Measurements from ENCODE around the gene VDR. TPM values are rescaled to one million over a fixed set of nuclear protein-coding genes. Genes with fewer than 3 reads are reported as not detected.

VDR gene
- polyA plus RNA-seq, 3 donors, result 6.0 to 14.8 (median 12.8) TPM

GRCh38 chr12:47795121-47795813 is 109.5 kb downstream of the VDR start:
- peaks cover 11 to 12% of the 10 kb centered on the region in 2 donors for H3K4me1 ChIP-seq (ENCODE audit: control insufficient read depth in 1 of 2, insufficient read depth in 2 of 2, low read length in 2 of 2)
- no peak overlapping the region for H2AFZ ChIP-seq (ENCODE audit: insufficient read depth, low read depth, low read length, poor library complexity, severe bottlenecking)
- Mint-ChIP-seq H3K27ac (peak overlapping the region in 1 of 7 donors; percentile 18), H3K4me3 (no peak overlapping the region), H3K27me3 (ENCODE audit: low read depth in 3 of 3) (peaks cover 0 to 2% (median 0%) of the 10 kb centered on the region in 3 donors), H3K4me1 (peaks cover 11% of the 10 kb centered on the region), H3K9me3 (peaks cover 0 to 2% (median 0%) of the 10 kb centered on the region in 7 donors), H3K36me3 (peaks cover 68 to 83% of the 10 kb centered on the region in 2 donors)
- peaks cover 81 to 93% of the 10 kb centered on the region in 2 donors for H3K36me3 ChIP-seq (replicated peaks in 1 of 2; ENCODE audit: control insufficient read depth in 1 of 2, insufficient read depth in 2 of 2, low read length in 2 of 2)
- no peaks in the 10 kb centered on the region for H3K9me3 ChIP-seq (replicated peaks in 1 of 2; ENCODE audit: control insufficient read depth in 1 of 2, insufficient read depth in 1 of 2, low read length in 2 of 2)
- H3K9ac ChIP-seq (ENCODE audit: insufficient read depth, low read length, poor library complexity, severe bottlenecking), result no peak overlapping the region
- intact Hi-C loops (cut with micrococcal nuclease), result no loop called here
- no peak overlapping the region for H3K4me3 ChIP-seq (replicated peaks in 1 of 3; ENCODE audit: low read depth in 2 of 3, low read length in 3 of 3)
- no peak overlapping the region for H3K4me2 ChIP-seq (replicated peaks; ENCODE audit: extremely low read depth, low read length, poor library complexity, severe bottlenecking)
- DNase-seq, result no peak
- no peak overlapping the region for H3K27ac ChIP-seq (ENCODE audit: low read depth in 1 of 2, low read length in 2 of 2)
- H3K27me3 ChIP-seq (ENCODE audit: control insufficient read depth in 2 of 2, insufficient read depth in 2 of 2, low read length in 2 of 2), result no peaks in the 10 kb centered on the region
- TF ChIP-seq CTCF (IDR thresholded peaks at IDR 0.05), result no peak
- WGBS (ENCODE audit: insufficient coverage), result 96% methylated on average over 18 of the region's 21 CpGs
- H3K79me2 ChIP-seq (ENCODE audit: insufficient read depth, low read length), result peaks cover 17% of the 10 kb centered on the region
- H4K20me1 ChIP-seq (ENCODE audit: insufficient read depth, low read length), result peaks cover 57% of the 10 kb centered on the region

- no peak overlapping the region for H3K4me3 Mint-ChIP-seq
- H4K20me1 ChIP-seq (ENCODE audit: insufficient read depth, low read length), result peaks cover 57% of the 10 kb centered on the region
- peaks cover 0 to 2% (median 0%) of the 10 kb centered on the region in 7 donors for H3K9me3 Mint-ChIP-seq
- H3K9me3 ChIP-seq (replicated peaks in 1 of 2; ENCODE audit: control insufficient read depth in 1 of 2, insufficient read depth in 1 of 2, low read length in 2 of 2), result no peaks in the 10 kb centered on the region
- H3K36me3 ChIP-seq (replicated peaks in 1 of 2; ENCODE audit: control insufficient read depth in 1 of 2, insufficient read depth in 2 of 2, low read length in 2 of 2), result peaks cover 87 to 99% of the 10 kb centered on the region in 2 donors
- no peak overlapping the region for H3K4me3 ChIP-seq (replicated peaks in 1 of 3; ENCODE audit: low read depth in 2 of 3, low read length in 3 of 3)
- H3K27me3 Mint-ChIP-seq (ENCODE audit: low read depth in 3 of 3), result peaks cover 0 to 2% (median 0%) of the 10 kb centered on the region in 3 donors
- no peaks in the 10 kb centered on the region for H3K27me3 ChIP-seq (ENCODE audit: control insufficient read depth in 2 of 2, insufficient read depth in 2 of 2, low read length in 2 of 2)
- no peak overlapping the region for H2AFZ ChIP-seq (ENCODE audit: insufficient read depth, low read depth, low read length, poor library complexity, severe bottlenecking)
- H3K27ac Mint-ChIP-seq, result peak overlapping the region in 1 of 7 donors; percentile 33
- H3K79me2 ChIP-seq (ENCODE audit: insufficient read depth, low read length), result peaks cover 11% of the 10 kb centered on the region
- H3K4me2 ChIP-seq (replicated peaks; ENCODE audit: extremely low read depth, low read length, poor library complexity, severe bottlenecking), result no peak overlapping the region
- TF ChIP-seq CTCF (IDR thresholded peaks at IDR 0.05), result no peak
- no peak for DNase-seq
- WGBS (ENCODE audit: insufficient coverage), result 100% methylated on average over 1 of the region's 9 CpGs
- intact Hi-C loops (cut with micrococcal nuclease), result no loop called here
- H3K9ac ChIP-seq (ENCODE audit: insufficient read depth, low read length, poor library complexity, severe bottlenecking), result no peak overlapping the region
- peaks cover 5% of the 10 kb centered on the region for H3K4me1 Mint-ChIP-seq
- peaks cover 5 to 6% of the 10 kb centered on the region in 2 donors for H3K4me1 ChIP-seq (ENCODE audit: control insufficient read depth in 1 of 2, insufficient read depth in 2 of 2, low read length in 2 of 2)
- H3K27ac ChIP-seq (ENCODE audit: low read depth in 1 of 2, low read length in 2 of 2), result no peak overlapping the region
- H3K36me3 Mint-ChIP-seq, result peaks cover 69 to 86% of the 10 kb centered on the region in 2 donors
Measured at GRCh38 chr12:47794679-47795078, 110.1 kb downstream of the VDR start.
